ENCODE results near the gene DENND1A. TPM values are rescaled to one million over a fixed set of nuclear protein-coding genes. Genes with fewer than 3 reads are reported as not detected.
A peak's percentile ranks its signal among the peaks of the same experiment; 100 is the strongest.
"Not testable (repeated sequence)": the region's sequence is repeated elsewhere in the genome, so short reads cannot be mapped to it uniquely, and the experiment has no call there.

DENND1A gene
- total and polyA plus RNA-seq, 9 donors = 9.3 to 16.0 (median 13.8) TPM

DNA sequence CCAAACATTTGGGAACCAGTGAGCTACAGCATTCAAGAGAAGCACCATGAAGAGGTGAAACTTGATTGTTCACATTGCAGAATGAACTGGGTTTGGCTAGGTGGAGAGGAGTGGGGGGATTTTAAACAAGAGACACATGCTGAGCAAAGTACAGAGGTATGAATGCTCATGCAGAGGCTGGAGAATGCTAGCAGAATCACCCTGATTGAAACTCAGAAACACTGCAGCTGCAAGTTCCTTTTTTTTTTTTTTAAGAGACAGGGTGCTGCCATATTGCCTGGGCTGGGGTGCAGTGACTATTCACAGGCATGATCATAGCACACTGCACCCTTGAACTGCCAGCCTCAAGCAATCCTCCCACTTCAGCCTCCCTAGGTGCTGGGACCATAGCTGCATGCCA lies 35.1 kb downstream of the DENND1A start:
- H3K4me3 ChIP-seq (ENCODE audit: low read length) = no peak overlapping the region
- no peak overlapping the region for H3K27ac ChIP-seq (ENCODE audit: low read length)
- DNase-seq = no peak
- no peaks in the 10 kb centered on the region for H3K4me1 ChIP-seq (ENCODE audit: control insufficient read depth, insufficient read depth, low read length)
- H3K27me3 ChIP-seq (ENCODE audit: control insufficient read depth, insufficient read depth, low read length) = no peaks in the 10 kb centered on the region
- H3K9me3 ChIP-seq (replicated peaks; ENCODE audit: control insufficient read depth, low read depth, low read length) = no peaks in the 10 kb centered on the region
- peaks cover 3% of the 10 kb centered on the region for H3K36me3 ChIP-seq (ENCODE audit: control insufficient read depth, insufficient read depth, low read length)

DNA sequence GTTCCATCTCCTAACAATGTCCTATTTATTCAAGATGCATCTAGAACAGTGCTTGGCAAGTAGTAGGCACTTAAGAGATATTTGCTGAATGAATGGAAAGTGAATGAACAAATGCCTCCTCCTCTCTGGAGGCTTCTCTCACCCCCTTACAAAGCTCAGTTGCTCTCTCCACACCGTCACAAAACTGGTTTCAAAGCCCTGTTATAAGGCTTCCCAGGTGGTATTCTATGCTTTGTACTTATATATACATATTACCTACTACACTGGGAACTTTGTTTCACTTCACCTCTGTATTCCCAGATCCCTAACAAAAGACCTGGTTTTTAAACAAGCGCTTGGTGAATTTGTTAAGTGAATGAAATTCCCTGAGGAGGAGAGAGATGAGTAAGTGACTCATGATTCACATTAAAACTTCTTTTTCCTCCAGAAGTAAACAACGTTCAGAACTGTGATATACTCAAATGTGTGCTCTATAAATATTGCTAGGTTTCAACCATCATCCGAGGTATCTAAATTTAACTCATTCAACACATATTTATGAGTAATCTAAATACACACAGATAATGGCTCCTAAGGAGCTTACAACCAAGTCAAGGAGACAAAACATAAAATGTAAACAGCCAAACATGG lies 36.0 kb downstream of the DENND1A start:
- Histone ChIP-seq H3K36me3 (ENCODE audit: control insufficient read depth, insufficient read depth, low read length) (peaks cover 3% of the 10 kb centered on the region), H3K27me3 (ENCODE audit: control insufficient read depth, insufficient read depth, low read length) (no peaks in the 10 kb centered on the region), H3K4me1 (ENCODE audit: control insufficient read depth, insufficient read depth, low read length) (no peaks in the 10 kb centered on the region), H3K27ac (ENCODE audit: low read length) (no peak overlapping the region), H3K9me3 (replicated peaks; ENCODE audit: control insufficient read depth, low read depth, low read length) (no peaks in the 10 kb centered on the region), H3K4me3 (ENCODE audit: low read length) (no peak overlapping the region)
- DNase-seq = peak; percentile 5
- no CpG with 5 or more reads among the region's 4 CpGs for WGBS (ENCODE audit: insufficient coverage)

GRCh38 chr9:123893115-123893514 lies 36.8 kb downstream of the DENND1A start:
- H3K4me1 ChIP-seq (ENCODE audit: control insufficient read depth, insufficient read depth, low read length) = no peaks in the 10 kb centered on the region
- no peak overlapping the region for H3K4me3 ChIP-seq (ENCODE audit: low read length)
- H3K9me3 ChIP-seq (replicated peaks; ENCODE audit: control insufficient read depth, low read depth, low read length) = no peaks in the 10 kb centered on the region
- no peak overlapping the region for H3K27ac ChIP-seq (ENCODE audit: low read length)
- H3K36me3 ChIP-seq (ENCODE audit: control insufficient read depth, insufficient read depth, low read length) = peaks cover 3% of the 10 kb centered on the region
- DNase-seq = no peak
- 66% methylated on average over 2 of the region's 3 CpGs for WGBS (ENCODE audit: insufficient coverage)
- H3K27me3 ChIP-seq (ENCODE audit: control insufficient read depth, insufficient read depth, low read length) = no peaks in the 10 kb centered on the region

GRCh38 chr9:123887837-123888236 lies 42.1 kb downstream of the DENND1A start:
- Histone ChIP-seq H3K36me3 (ENCODE audit: control insufficient read depth, insufficient read depth, low read length) (no peaks in the 10 kb centered on the region), H3K27ac (ENCODE audit: low read length) (no peak overlapping the region), H3K27me3 (ENCODE audit: control insufficient read depth, insufficient read depth, low read length) (no peaks in the 10 kb centered on the region), H3K4me1 (ENCODE audit: control insufficient read depth, insufficient read depth, low read length) (no peaks in the 10 kb centered on the region), H3K4me3 (ENCODE audit: low read length) (no peak overlapping the region), H3K9me3 (replicated peaks; ENCODE audit: control insufficient read depth, low read depth, low read length) (peaks cover 3% of the 10 kb centered on the region)
- no peak for DNase-seq
- 100% methylated on average over 1 of the region's 1 CpG for WGBS (ENCODE audit: insufficient coverage)

DNA sequence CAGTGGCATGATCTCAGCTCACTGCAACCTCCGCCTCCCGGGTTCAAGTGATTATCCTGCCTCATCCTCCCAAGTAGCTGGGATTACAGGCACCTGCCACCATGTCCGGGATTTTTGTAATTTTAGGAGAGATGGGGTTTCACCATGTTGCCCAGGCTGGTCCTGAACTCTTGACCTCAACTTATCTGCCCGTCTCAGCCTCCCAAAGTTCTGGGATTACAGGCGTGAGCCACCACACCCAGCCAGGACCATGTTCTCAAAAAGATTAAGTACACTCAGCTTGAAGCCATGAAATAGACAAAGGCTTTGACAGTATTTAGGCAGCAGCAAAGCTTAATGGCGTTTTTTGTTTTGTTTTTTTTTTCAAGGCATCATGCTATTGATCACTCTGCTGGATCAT lies 44.1 kb downstream of the DENND1A start:
- H3K4me3 ChIP-seq (ENCODE audit: low read length); H3K36me3 ChIP-seq (ENCODE audit: control insufficient read depth, insufficient read depth, low read length); H3K4me1 ChIP-seq (ENCODE audit: control insufficient read depth, insufficient read depth, low read length); DNase-seq; H3K9me3 ChIP-seq (replicated peaks; ENCODE audit: control insufficient read depth, low read depth, low read length); H3K27ac ChIP-seq (ENCODE audit: low read length); H3K27me3 ChIP-seq (ENCODE audit: control insufficient read depth, insufficient read depth, low read length): not testable (repeated sequence)
- 62% methylated on average over 3 of the region's 6 CpGs for WGBS (ENCODE audit: insufficient coverage)

- no peaks in the 10 kb centered on the region for H3K27me3 ChIP-seq (ENCODE audit: control insufficient read depth, insufficient read depth, low read length)
- no peak overlapping the region for H3K4me3 ChIP-seq (ENCODE audit: low read length)
- no peak for DNase-seq
- no peak overlapping the region for H3K27ac ChIP-seq (ENCODE audit: low read length)
- WGBS (ENCODE audit: insufficient coverage) = no CpG with 5 or more reads among the region's 1 CpG
- H3K4me1 ChIP-seq (ENCODE audit: control insufficient read depth, insufficient read depth, low read length) = no peaks in the 10 kb centered on the region
- H3K9me3 ChIP-seq (replicated peaks; ENCODE audit: control insufficient read depth, low read depth, low read length) = peaks cover 3% of the 10 kb centered on the region
- H3K36me3 ChIP-seq (ENCODE audit: control insufficient read depth, insufficient read depth, low read length) = no peaks in the 10 kb centered on the region
These were observed 46.3 kb downstream of the DENND1A start for GRCh38 chr9:123883634-123884033.

- 83% methylated on average over 3 of the region's 4 CpGs for WGBS (ENCODE audit: insufficient coverage)
- H3K27ac ChIP-seq (ENCODE audit: low read length) = no peak overlapping the region
- DNase-seq = no peak
- no peaks in the 10 kb centered on the region for H3K36me3 ChIP-seq (ENCODE audit: control insufficient read depth, insufficient read depth, low read length)
- no peak overlapping the region for H3K4me3 ChIP-seq (ENCODE audit: low read length)
- H3K27me3 ChIP-seq (ENCODE audit: control insufficient read depth, insufficient read depth, low read length) = no peaks in the 10 kb centered on the region
- no peaks in the 10 kb centered on the region for H3K9me3 ChIP-seq (replicated peaks; ENCODE audit: control insufficient read depth, low read depth, low read length)
- H3K4me1 ChIP-seq (ENCODE audit: control insufficient read depth, insufficient read depth, low read length) = no peaks in the 10 kb centered on the region
These were observed 48.3 kb downstream of the DENND1A start for GRCh38 chr9:123881604-123882003.

- no peak overlapping the region for H3K27ac ChIP-seq (ENCODE audit: low read length)
- H3K9me3 ChIP-seq (replicated peaks; ENCODE audit: control insufficient read depth, low read depth, low read length) = no peaks in the 10 kb centered on the region
- H3K4me1 ChIP-seq (ENCODE audit: control insufficient read depth, insufficient read depth, low read length) = no peaks in the 10 kb centered on the region
- no peak for DNase-seq
- H3K4me3 ChIP-seq (ENCODE audit: low read length) = no peak overlapping the region
- peaks cover 2% of the 10 kb centered on the region for H3K36me3 ChIP-seq (ENCODE audit: control insufficient read depth, insufficient read depth, low read length)
- H3K27me3 ChIP-seq (ENCODE audit: control insufficient read depth, insufficient read depth, low read length) = no peaks in the 10 kb centered on the region
- WGBS (ENCODE audit: insufficient coverage) = no CpG with 5 or more reads among the region's 3 CpGs
These were observed 49.5 kb downstream of the DENND1A start for GRCh38 chr9:123880420-123880819.

- no CpG with 5 or more reads among the region's 1 CpG for WGBS (ENCODE audit: insufficient coverage)
- DNase-seq = no peak
- Histone ChIP-seq H3K4me1 (ENCODE audit: control insufficient read depth, insufficient read depth, low read length) (no peaks in the 10 kb centered on the region), H3K36me3 (ENCODE audit: control insufficient read depth, insufficient read depth, low read length) (peaks cover 2% of the 10 kb centered on the region), H3K9me3 (replicated peaks; ENCODE audit: control insufficient read depth, low read depth, low read length) (no peaks in the 10 kb centered on the region), H3K27ac (ENCODE audit: low read length) (no peak overlapping the region), H3K4me3 (ENCODE audit: low read length) (no peak overlapping the region), H3K27me3 (ENCODE audit: control insufficient read depth, insufficient read depth, low read length) (no peaks in the 10 kb centered on the region)
These were observed 53.2 kb downstream of the DENND1A start for GRCh38 chr9:123876750-123877149.

GRCh38 chr9:123872710-123873109 lies 57.2 kb downstream of the DENND1A start:
- DNase-seq = no peak
- H3K4me3 ChIP-seq (ENCODE audit: low read length) = no peak overlapping the region
- no peak overlapping the region for H3K27ac ChIP-seq (ENCODE audit: low read length)
- no peaks in the 10 kb centered on the region for H3K4me1 ChIP-seq (ENCODE audit: control insufficient read depth, insufficient read depth, low read length)
- no peaks in the 10 kb centered on the region for H3K9me3 ChIP-seq (replicated peaks; ENCODE audit: control insufficient read depth, low read depth, low read length)
- H3K36me3 ChIP-seq (ENCODE audit: control insufficient read depth, insufficient read depth, low read length) = peaks cover 2% of the 10 kb centered on the region
- WGBS (ENCODE audit: insufficient coverage) = no CpG with 5 or more reads among the region's 1 CpG
- no peaks in the 10 kb centered on the region for H3K27me3 ChIP-seq (ENCODE audit: control insufficient read depth, insufficient read depth, low read length)

DNA sequence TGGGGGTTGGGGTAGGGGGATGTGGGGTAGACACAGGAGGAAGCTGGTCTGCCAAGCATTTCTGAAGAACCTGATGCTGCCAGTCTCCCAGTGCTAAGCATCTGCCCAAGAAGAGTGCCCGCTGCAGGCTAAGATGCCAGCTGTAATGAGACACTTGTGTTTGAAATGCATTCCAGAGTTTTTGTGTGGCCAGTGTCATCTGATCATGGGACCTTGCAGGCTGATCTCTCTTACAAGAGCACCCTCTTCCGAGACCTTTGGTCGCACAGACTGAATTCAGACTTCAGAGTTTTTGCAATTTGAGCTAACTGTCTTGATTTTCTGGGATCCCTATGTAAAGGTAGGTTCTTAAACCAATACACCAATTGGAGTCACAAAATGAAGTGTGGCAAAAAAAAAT lies 58.1 kb downstream of the DENND1A start:
- DNase-seq = peak; percentile 77
- Histone ChIP-seq H3K36me3 (ENCODE audit: control insufficient read depth, insufficient read depth, low read length) (peaks cover 2% of the 10 kb centered on the region), H3K9me3 (replicated peaks; ENCODE audit: control insufficient read depth, low read depth, low read length) (no peaks in the 10 kb centered on the region), H3K27me3 (ENCODE audit: control insufficient read depth, insufficient read depth, low read length) (no peaks in the 10 kb centered on the region), H3K4me1 (ENCODE audit: control insufficient read depth, insufficient read depth, low read length) (no peaks in the 10 kb centered on the region), H3K27ac (ENCODE audit: low read length) (no peak overlapping the region), H3K4me3 (ENCODE audit: low read length) (no peak overlapping the region)
- WGBS (ENCODE audit: insufficient coverage) = 83% methylated on average over 1 of the region's 3 CpGs

All from muscle of leg (tissue), 11 donors.